ENCODE results near the gene USP11.

USP11 gene

GRCh38 chrX:47196098-47196497 is 36.7 kb upstream of the USP11 start:
- no peaks in the 10 kb centered on the region for H3K27me3 ChIP-seq (ENCODE audit: control insufficient read depth, insufficient read depth, low read length)
- H3K4me3 ChIP-seq (ENCODE audit: low read length) = no peak overlapping the region
- H3K4me1 ChIP-seq (ENCODE audit: control insufficient read depth, insufficient read depth, low read length) = peaks cover 17% of the 10 kb centered on the region
- no peak overlapping the region for H3K9ac ChIP-seq (ENCODE audit: low read length)
- no peak overlapping the region for H3K27ac ChIP-seq (ENCODE audit: low read depth, low read length)
- peaks cover 33% of the 10 kb centered on the region for H3K36me3 ChIP-seq (ENCODE audit: control insufficient read depth, insufficient read depth, low read length)

GRCh38 chrX:47197526-47197925 is 35.3 kb upstream of the USP11 start:
- H3K36me3 ChIP-seq (ENCODE audit: control insufficient read depth, insufficient read depth, low read length) = peaks cover 47% of the 10 kb centered on the region
- peaks cover 17% of the 10 kb centered on the region for H3K4me1 ChIP-seq (ENCODE audit: control insufficient read depth, insufficient read depth, low read length)
- H3K27ac ChIP-seq (ENCODE audit: low read depth, low read length) = no peak overlapping the region
- no peaks in the 10 kb centered on the region for H3K27me3 ChIP-seq (ENCODE audit: control insufficient read depth, insufficient read depth, low read length)
- H3K9ac ChIP-seq (ENCODE audit: low read length) = no peak overlapping the region
- H3K4me3 ChIP-seq (ENCODE audit: low read length) = no peak overlapping the region

GRCh38 chrX:47198026-47198686 is 34.7 kb upstream of the USP11 start:
- H3K27me3 ChIP-seq (ENCODE audit: control insufficient read depth, insufficient read depth, low read length) = no peaks in the 10 kb centered on the region
- peaks cover 53% of the 10 kb centered on the region for H3K36me3 ChIP-seq (ENCODE audit: control insufficient read depth, insufficient read depth, low read length)
- peaks cover 17% of the 10 kb centered on the region for H3K4me1 ChIP-seq (ENCODE audit: control insufficient read depth, insufficient read depth, low read length)
- no peak overlapping the region for H3K9ac ChIP-seq (ENCODE audit: low read length)
- H3K4me3 ChIP-seq (ENCODE audit: low read length) = no peak overlapping the region
- no peak overlapping the region for H3K27ac ChIP-seq (ENCODE audit: low read depth, low read length)

- H3K27ac ChIP-seq (ENCODE audit: low read depth, low read length) = no peak overlapping the region
- H3K36me3 ChIP-seq (ENCODE audit: control insufficient read depth, insufficient read depth, low read length) = peaks cover 57% of the 10 kb centered on the region
- no peaks in the 10 kb centered on the region for H3K27me3 ChIP-seq (ENCODE audit: control insufficient read depth, insufficient read depth, low read length)
- no peak overlapping the region for H3K4me3 ChIP-seq (ENCODE audit: low read length)
- H3K4me1 ChIP-seq (ENCODE audit: control insufficient read depth, insufficient read depth, low read length) = peaks cover 17% of the 10 kb centered on the region
- H3K9ac ChIP-seq (ENCODE audit: low read length) = no peak overlapping the region
Observed at GRCh38 chrX:47198687-47199080, 34.1 kb upstream of the USP11 start.

- Histone ChIP-seq H3K4me1 (ENCODE audit: control insufficient read depth, insufficient read depth, low read length) (peaks cover 17% of the 10 kb centered on the region), H3K4me3 (ENCODE audit: low read length) (no peak overlapping the region), H3K27ac (ENCODE audit: low read depth, low read length) (no peak overlapping the region), H3K36me3 (ENCODE audit: control insufficient read depth, insufficient read depth, low read length) (peaks cover 60% of the 10 kb centered on the region), H3K9ac (ENCODE audit: low read length) (no peak overlapping the region), H3K27me3 (ENCODE audit: control insufficient read depth, insufficient read depth, low read length) (no peaks in the 10 kb centered on the region)
Observed at GRCh38 chrX:47199286-47199685, 33.5 kb upstream of the USP11 start.

GRCh38 chrX:47200385-47201150 is 32.2 kb upstream of the USP11 start:
- H3K4me1 ChIP-seq (ENCODE audit: control insufficient read depth, insufficient read depth, low read length) = peaks cover 13% of the 10 kb centered on the region
- H3K9ac ChIP-seq (ENCODE audit: low read length) = no peak overlapping the region
- no peak overlapping the region for H3K27ac ChIP-seq (ENCODE audit: low read depth, low read length)
- peaks cover 63% of the 10 kb centered on the region for H3K36me3 ChIP-seq (ENCODE audit: control insufficient read depth, insufficient read depth, low read length)
- H3K4me3 ChIP-seq (ENCODE audit: low read length) = no peak overlapping the region
- no peaks in the 10 kb centered on the region for H3K27me3 ChIP-seq (ENCODE audit: control insufficient read depth, insufficient read depth, low read length)

GRCh38 chrX:47201345-47201944 is 31.4 kb upstream of the USP11 start:
- Histone ChIP-seq H3K9ac (ENCODE audit: low read length) (no peak overlapping the region), H3K27me3 (ENCODE audit: control insufficient read depth, insufficient read depth, low read length) (no peaks in the 10 kb centered on the region), H3K4me3 (ENCODE audit: low read length) (no peak overlapping the region), H3K27ac (ENCODE audit: low read depth, low read length) (no peak overlapping the region), H3K4me1 (ENCODE audit: control insufficient read depth, insufficient read depth, low read length) (peaks cover 7% of the 10 kb centered on the region), H3K36me3 (ENCODE audit: control insufficient read depth, insufficient read depth, low read length) (peaks cover 71% of the 10 kb centered on the region)

GRCh38 chrX:47202316-47202715 is 30.5 kb upstream of the USP11 start:
- Histone ChIP-seq H3K36me3 (ENCODE audit: control insufficient read depth, insufficient read depth, low read length) (peaks cover 70% of the 10 kb centered on the region), H3K9ac (ENCODE audit: low read length) (no peak overlapping the region), H3K27me3 (ENCODE audit: control insufficient read depth, insufficient read depth, low read length) (no peaks in the 10 kb centered on the region), H3K27ac (ENCODE audit: low read depth, low read length) (no peak overlapping the region), H3K4me1 (ENCODE audit: control insufficient read depth, insufficient read depth, low read length) (peaks cover 2% of the 10 kb centered on the region), H3K4me3 (ENCODE audit: low read length) (no peak overlapping the region)

- peaks cover under 1% of the 10 kb centered on the region for H3K4me1 ChIP-seq (ENCODE audit: control insufficient read depth, insufficient read depth, low read length)
- H3K27ac ChIP-seq (ENCODE audit: low read depth, low read length) = no peak overlapping the region
- no peak overlapping the region for H3K9ac ChIP-seq (ENCODE audit: low read length)
- H3K4me3 ChIP-seq (ENCODE audit: low read length) = no peak overlapping the region
- peaks cover 70% of the 10 kb centered on the region for H3K36me3 ChIP-seq (ENCODE audit: control insufficient read depth, insufficient read depth, low read length)
- no peaks in the 10 kb centered on the region for H3K27me3 ChIP-seq (ENCODE audit: control insufficient read depth, insufficient read depth, low read length)
Observed at GRCh38 chrX:47202877-47203276, 29.9 kb upstream of the USP11 start.

GRCh38 chrX:47204970-47205369 is 27.8 kb upstream of the USP11 start:
- Histone ChIP-seq H3K27ac (ENCODE audit: low read depth, low read length) (no peak overlapping the region), H3K36me3 (ENCODE audit: control insufficient read depth, insufficient read depth, low read length) (peaks cover 63% of the 10 kb centered on the region), H3K9ac (ENCODE audit: low read length) (no peak overlapping the region), H3K4me3 (ENCODE audit: low read length) (no peak overlapping the region), H3K27me3 (ENCODE audit: control insufficient read depth, insufficient read depth, low read length) (no peaks in the 10 kb centered on the region), H3K4me1 (ENCODE audit: control insufficient read depth, insufficient read depth, low read length) (no peaks in the 10 kb centered on the region)

GRCh38 chrX:47206316-47206715 is 26.5 kb upstream of the USP11 start:
- peaks cover 64% of the 10 kb centered on the region for H3K36me3 ChIP-seq (ENCODE audit: control insufficient read depth, insufficient read depth, low read length)
- no peak overlapping the region for H3K9ac ChIP-seq (ENCODE audit: low read length)
- H3K4me1 ChIP-seq (ENCODE audit: control insufficient read depth, insufficient read depth, low read length) = no peaks in the 10 kb centered on the region
- no peak overlapping the region for H3K4me3 ChIP-seq (ENCODE audit: low read length)
- no peaks in the 10 kb centered on the region for H3K27me3 ChIP-seq (ENCODE audit: control insufficient read depth, insufficient read depth, low read length)
- H3K27ac ChIP-seq (ENCODE audit: low read depth, low read length) = no peak overlapping the region

GRCh38 chrX:47208108-47208507 is 24.7 kb upstream of the USP11 start:
- no peak overlapping the region for H3K27ac ChIP-seq (ENCODE audit: low read depth, low read length)

More at GRCh38 chrX:47208108-47208507, 24.7 kb upstream of the USP11 start:
- H3K27me3 ChIP-seq (ENCODE audit: control insufficient read depth, insufficient read depth, low read length) = no peaks in the 10 kb centered on the region
- H3K36me3 ChIP-seq (ENCODE audit: control insufficient read depth, insufficient read depth, low read length) = peaks cover 63% of the 10 kb centered on the region
- no peaks in the 10 kb centered on the region for H3K4me1 ChIP-seq (ENCODE audit: control insufficient read depth, insufficient read depth, low read length)
- no peak overlapping the region for H3K9ac ChIP-seq (ENCODE audit: low read length)
- H3K4me3 ChIP-seq (ENCODE audit: low read length) = no peak overlapping the region
